HG03135 (cell line): ENCODE measurements around the gene TYRP1.

Experiments
- ATAC-seq: cut with Tn5 transposase; IDR thresholded peaks from one replicate; pipeline ENCODE4 v1.9.1; 2021; ENCODE audit warnings: mild to moderate bottlenecking, moderate library complexity; ENCODE audit not compliant: unreplicated experiment

Gene TYRP1

GRCh38 chr9:12696931-12697622, 3.9 kb downstream of the TYRP1 start:
- ATAC-seq: no peak

DNA sequence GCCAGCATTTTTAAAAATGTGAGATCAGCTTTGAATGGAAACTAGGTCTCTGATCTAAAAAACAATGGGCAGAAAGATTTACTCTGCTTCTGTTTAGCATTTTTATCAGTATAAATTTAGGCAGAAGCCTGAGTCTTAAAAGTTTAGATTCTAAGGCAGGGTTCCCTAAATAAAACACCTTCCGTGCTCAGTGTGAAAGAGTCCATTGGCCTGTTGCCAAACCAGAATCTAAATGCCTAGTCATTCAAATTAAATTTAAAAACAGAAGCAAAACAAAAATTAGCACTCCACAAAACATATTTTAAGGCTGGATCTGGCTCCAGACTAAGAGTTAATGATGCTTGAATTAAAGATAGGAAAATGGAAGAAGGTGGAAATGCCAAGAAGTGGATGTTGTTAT, 4.5 kb downstream of the TYRP1 start:
- no peak for ATAC-seq

DNA sequence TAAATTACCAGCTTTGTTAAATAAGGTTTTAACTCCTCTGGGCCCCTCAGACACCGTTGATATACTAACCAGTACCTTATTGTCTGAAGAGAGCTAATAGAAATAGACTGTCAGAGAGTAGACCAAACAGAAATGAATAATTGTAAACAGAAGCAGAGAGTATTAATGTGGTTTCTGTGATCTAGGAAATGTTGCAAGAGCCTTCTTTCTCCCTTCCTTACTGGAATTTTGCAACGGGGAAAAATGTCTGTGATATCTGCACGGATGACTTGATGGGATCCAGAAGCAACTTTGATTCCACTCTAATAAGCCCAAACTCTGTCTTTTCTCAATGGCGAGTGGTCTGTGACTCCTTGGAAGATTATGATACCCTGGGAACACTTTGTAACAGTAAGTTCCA, 5.1 kb downstream of the TYRP1 start:
- no peak for ATAC-seq

DNA sequence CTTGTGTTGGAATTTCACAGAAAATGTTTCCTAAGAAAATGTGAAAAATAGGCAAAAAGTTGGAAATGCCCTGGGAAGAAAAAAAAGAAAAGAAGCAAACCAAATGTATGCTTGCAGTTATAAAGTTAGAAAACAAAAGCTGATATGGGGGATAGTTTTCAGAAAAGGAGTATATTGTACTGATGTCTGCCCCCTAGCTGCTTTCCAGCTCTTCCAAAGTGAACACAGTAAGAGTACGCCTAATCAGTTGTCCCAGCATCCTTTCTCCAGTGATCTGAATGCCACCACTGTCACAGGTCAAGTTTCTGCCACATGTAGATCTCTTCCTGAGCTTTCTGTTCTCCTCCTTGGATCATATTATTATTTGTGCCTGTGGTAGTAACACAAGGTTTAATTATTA, 5.8 kb downstream of the TYRP1 start:
- no peak for ATAC-seq

DNA sequence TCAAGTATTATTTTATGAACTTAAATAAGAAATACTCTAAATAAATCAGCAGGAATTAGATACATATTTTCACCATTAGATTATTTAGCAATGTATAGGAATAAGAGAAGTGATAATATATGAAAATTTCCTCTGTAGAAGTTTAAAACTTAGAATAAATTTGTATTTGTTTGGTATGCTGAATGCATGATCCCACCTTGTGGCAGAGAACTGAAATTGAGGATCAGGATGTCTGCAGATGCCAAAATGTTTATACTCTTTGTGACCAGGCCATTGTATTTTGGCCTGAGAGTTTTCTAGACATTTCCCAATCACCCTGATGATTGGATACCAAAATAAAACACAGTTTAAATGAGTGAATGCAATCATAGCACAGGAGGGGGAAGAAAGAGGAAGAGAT, 6.3 kb downstream of the TYRP1 start:
- no peak for ATAC-seq

DNA sequence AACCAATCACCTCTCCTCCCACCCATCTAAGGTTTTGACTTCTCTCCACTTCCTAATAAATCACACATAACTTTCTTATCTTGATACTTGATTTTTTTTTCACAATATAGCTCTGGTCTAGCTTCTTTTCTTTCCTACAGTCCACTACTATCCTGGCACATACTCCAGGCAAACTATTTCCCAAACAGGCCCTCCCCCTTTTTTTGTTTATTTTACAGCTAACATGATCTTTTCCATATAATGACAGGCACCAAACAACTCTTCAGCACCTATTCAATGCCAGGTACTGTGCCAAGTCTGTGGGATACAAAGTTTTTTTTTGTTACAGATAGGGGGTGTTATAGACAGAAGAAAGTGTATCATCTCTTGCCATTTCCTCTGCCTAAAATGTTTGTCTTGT, 7.9 kb downstream of the TYRP1 start:
- no peak for ATAC-seq

DNA sequence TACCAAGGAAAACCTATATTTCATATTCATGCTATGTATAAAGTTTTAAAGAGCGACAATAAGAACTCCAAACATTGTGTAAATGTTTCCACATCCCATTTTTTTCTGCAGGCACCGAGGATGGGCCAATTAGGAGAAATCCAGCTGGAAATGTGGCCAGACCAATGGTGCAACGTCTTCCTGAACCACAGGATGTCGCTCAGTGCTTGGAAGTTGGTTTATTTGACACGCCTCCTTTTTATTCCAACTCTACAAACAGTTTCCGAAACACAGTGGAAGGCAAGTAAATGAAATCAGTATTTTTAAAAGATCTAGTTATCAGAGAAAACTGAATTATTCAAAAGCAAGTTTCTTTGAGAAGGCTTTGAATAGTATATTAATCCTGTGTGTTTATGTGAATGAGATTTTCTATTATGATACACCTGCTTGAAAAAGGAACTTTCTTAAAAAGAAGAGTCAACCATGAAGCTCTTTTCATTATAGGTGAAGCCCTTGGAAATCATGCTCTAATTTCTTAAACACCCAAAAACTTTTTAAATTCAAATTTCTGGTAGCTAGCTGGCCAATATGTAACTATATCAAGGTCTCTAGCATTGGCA, 9.1 kb downstream of the TYRP1 start:
- ATAC-seq: no peak

- no peak for ATAC-seq
Measured at GRCh38 chr9:12703996-12704395, 10.8 kb downstream of the TYRP1 start.

- ATAC-seq: no peak
Measured at GRCh38 chr9:12705738-12706391, 12.7 kb downstream of the TYRP1 start.

- ATAC-seq: no peak
Measured at GRCh38 chr9:12708562-12709298, 15.5 kb downstream of the TYRP1 start.

DNA sequence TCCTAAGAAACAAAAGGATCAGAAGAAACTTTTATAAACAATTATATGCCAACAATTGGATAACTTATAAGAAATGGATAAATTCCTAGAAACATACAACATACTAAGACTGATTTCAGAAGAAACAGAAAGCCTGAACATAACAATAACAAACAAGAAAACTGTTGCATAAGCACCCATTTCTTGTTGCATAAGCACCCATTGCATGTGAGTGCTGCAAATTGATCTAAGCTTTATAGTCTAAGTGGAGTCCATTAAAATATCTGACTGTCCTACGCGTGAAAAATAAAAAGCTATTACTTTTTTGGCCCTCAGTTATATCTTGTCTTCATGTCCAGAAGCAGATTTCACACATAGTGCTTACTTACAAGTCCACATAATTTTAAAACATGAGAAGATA, 19.3 kb downstream of the TYRP1 start:
- no peak for ATAC-seq

- ATAC-seq: no peak
Measured at GRCh38 chr9:12715268-12715667, 22.1 kb downstream of the TYRP1 start.

DNA sequence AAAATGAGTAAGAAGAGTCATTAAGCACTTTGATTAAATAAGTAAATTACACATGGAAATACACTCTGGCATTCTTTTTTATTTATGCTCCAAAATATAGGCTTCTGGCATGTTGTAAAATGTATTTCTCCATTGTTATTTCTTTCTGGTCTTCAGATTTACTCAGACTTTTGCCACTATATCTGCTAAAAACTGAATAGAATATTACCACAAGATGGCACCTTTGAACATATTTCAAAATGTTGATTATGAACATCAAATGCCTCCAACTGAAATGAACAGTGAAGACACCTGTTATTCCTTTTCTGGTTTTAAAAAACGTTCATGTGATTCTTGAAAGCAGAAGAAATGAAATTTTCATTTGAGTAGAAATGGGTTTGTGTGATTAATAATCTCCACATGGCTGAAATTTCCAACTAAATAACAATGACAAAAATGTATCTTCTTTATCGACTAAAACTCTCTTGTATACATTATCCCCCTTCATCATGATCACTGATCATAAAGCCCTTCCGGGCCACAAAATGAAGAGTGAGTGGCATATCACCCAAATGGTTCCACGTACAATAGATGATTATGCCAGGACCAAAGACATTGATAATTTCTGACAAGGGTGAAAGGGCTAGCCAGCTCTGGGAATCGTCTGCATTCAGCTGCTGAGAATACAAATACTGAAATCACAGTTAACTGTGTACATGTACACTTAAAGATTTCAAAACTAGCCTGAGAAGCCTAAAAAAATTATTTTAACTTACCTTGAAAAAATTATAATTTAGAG, 23.8 kb downstream of the TYRP1 start:
- no peak for ATAC-seq

GRCh38 chr9:12717907-12718306, 24.7 kb downstream of the TYRP1 start:
- ATAC-seq: no peak

DNA sequence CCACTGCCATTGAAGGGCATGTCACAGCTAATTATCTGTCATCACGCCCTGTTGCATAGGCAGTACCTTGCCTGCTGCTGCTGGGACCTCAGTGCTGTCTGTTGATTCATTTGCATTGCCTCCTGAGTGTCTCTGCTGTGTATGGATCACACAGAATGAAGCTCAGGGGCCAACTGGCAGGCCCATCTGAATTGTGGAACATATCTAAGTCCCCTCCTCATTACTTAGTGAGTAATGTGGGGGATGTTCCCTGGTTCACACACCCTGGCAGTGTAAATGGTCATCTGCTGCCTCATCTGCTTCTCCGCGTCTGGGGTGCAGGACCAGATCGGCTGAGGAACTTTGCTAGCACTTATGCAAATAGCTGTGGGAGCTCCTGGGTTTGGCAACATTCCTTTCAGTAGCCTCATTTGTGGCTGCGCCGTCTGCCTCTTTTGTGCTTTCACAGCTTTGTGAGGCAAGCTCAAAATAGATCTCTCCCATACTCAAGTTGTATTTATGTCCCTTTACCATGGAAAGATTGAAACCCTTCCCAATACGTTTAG, 25.4 kb downstream of the TYRP1 start:
- ATAC-seq: no peak

DNA sequence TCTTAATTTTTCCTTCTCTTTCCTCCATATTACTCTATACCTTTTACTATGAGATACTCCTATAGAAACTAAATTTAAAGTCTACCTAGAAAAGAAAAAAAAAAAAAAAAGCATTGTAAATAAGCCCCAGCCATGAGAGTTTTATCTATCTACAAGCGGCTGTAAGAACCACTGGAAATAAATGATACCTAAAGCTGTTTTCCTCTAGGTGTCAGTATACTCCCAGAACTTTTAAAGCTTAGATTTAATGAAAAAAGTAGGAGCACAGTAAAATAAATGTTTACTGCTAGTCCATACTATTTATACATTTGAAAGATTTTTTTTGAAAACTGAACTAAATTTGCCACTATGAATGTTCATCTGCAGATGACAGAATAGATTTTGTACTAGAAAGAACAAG, 26.2 kb downstream of the TYRP1 start:
- no peak for ATAC-seq

- no peak for ATAC-seq
Measured at GRCh38 chr9:12720551-12720950, 27.4 kb downstream of the TYRP1 start.

DNA sequence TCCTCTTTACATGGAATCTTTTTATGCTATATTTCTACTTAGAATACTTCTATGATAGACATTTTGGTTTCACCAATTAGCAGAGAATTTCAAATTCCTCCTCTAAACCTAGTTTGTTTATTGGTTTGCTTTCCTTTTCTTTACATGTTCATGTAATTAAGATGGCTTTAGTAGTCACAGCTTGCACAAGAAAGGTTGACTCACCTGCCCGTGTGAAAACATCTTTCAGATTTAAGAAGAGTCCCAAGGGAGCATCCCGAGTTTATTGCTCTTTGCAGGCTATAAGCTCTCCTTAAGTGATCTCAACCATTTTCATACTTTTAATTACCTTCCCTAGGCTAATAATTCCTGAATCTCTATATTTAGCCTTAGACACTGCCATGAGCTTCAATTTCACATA, 28.9 kb downstream of the TYRP1 start:
- ATAC-seq: no peak

GRCh38 chr9:12723409-12724028, 30.3 kb downstream of the TYRP1 start:
- ATAC-seq: no peak

DNA sequence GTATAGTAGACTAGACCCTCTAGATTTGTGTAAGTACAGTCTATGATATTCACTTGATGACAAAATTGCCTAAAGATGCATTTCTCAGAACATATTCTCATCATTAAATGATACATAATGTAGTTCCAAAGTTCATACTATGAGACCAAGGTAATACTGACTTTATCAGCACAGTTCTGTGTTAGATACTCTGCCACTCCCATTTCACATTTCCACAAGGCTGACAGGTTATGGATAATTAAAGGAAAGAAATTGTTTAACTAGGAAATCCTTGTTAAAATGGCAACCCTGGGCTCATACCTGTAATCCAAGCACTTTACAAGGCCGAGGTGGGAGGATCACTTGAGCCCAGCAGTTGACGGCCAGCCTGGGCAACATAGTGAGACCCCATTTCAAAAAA, 33.6 kb downstream of the TYRP1 start:
- ATAC-seq: no peak
